ENCODE results near the gene HLTF.

The HLTF gene

DNA sequence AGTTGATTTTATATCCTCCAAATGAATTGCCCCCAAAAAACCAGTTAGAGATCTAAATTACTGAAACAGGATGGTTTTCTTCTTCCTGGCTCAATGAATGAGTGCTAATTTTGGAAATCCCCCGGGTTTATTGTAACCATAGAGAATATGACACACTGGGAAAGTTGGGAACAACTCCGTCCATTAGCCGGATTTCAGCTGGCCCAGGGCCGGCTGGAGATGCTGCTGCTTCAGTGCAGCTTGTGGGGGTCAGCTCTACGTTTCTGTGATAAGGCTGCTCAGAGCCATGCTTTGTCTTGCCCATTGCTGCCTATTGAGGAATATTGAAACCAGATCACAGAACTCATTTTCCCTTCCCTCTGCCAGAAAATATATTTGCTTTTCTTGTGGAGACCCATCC is 74.7 kb downstream of the HLTF start:
- H3K4me3 ChIP-seq (ENCODE audit: low read length), result no peak overlapping the region
- DNase-seq (ENCODE audit: low read depth), result no peak
- TF ChIP-seq, protein P1, sequence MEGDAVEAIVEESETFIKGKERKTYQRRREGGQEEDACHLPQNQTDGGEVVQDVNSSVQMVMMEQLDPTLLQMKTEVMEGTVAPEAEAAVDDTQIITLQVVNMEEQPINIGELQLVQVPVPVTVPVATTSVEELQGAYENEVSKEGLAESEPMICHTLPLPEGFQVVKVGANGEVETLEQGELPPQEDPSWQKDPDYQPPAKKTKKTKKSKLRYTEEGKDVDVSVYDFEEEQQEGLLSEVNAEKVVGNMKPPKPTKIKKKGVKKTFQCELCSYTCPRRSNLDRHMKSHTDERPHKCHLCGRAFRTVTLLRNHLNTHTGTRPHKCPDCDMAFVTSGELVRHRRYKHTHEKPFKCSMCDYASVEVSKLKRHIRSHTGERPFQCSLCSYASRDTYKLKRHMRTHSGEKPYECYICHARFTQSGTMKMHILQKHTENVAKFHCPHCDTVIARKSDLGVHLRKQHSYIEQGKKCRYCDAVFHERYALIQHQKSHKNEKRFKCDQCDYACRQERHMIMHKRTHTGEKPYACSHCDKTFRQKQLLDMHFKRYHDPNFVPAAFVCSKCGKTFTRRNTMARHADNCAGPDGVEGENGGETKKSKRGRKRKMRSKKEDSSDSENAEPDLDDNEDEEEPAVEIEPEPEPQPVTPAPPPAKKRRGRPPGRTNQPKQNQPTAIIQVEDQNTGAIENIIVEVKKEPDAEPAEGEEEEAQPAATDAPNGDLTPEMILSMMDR (conservative IDR thresholded peaks at IDR 0.05; ENCODE audit: low read depth, low read length), result no peak

DNA sequence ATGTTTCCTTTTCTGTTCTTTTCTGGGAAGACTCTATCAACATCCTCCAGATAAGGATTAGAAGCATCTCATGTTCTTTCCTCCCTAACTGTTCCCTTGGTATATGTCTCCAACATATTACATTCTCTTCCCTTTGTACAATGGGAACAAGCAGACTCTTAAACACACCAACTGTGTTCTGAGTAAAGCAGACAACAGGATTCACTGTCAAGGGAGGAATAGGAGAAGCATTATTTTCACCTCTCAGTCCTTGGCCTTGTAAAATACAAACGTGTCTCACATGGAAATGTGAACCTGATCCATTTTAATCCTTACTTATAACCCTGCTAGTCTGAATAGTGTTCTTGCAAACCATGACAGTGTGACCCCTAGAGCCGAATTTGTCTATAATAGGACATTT is 75.4 kb downstream of the HLTF start:
- no peak for DNase-seq (ENCODE audit: low read depth)
- TF ChIP-seq, protein P1 (conservative IDR thresholded peaks at IDR 0.05; ENCODE audit: low read depth, low read length), result no peak
- H3K4me3 ChIP-seq (ENCODE audit: low read length), result no peak overlapping the region

DNA sequence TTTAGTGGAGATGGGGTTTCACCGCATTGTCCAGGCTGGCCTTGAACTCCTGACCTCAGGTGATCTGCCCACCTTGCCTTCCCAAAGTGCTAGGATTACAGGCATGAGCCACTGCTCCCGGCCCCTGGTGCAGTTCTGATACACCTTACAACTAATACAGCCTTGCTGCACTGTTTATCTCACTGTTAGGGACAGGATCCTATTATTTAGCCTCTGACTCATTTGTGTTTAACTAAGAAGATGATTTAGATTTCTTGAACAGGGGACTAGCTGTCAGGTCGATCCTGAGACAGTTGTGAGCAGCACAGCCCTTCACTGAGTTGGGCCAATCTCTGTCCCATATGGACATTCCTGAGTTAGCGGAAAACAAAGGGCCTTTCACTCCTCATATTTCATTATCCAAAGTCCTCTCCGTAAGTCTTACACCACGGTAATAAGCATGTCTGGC is 75.8 kb downstream of the HLTF start:
- TF ChIP-seq, protein P1 (conservative IDR thresholded peaks at IDR 0.05; ENCODE audit: low read depth, low read length), result no peak
- no peak overlapping the region for H3K4me3 ChIP-seq (ENCODE audit: low read length)
- DNase-seq (ENCODE audit: low read depth), result peak; percentile 77

DNA sequence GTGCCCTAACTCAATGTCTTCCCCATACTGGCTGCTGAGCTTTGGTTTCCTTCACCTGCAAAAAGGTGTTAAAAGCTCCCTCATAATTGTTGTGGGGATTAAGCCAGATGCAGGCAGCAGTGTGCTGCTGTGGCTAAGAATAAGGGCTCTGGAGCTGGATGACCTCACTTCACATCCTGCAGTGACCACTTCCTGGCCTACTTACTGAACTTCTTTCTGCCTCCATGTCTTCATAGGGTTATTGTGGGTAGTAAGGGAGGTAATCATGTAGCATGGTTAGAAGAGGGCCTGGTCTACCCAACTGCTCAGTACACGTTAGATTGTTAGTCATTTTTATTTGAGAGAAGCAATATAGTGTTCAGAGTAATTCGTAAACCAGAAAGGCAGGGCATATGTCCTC is 76.6 kb downstream of the HLTF start:
- TF ChIP-seq, protein P1 (conservative IDR thresholded peaks at IDR 0.05; ENCODE audit: low read depth, low read length), result no peak
- H3K4me3 ChIP-seq (ENCODE audit: low read length), result no peak overlapping the region
- DNase-seq (ENCODE audit: low read depth), result no peak

DNA sequence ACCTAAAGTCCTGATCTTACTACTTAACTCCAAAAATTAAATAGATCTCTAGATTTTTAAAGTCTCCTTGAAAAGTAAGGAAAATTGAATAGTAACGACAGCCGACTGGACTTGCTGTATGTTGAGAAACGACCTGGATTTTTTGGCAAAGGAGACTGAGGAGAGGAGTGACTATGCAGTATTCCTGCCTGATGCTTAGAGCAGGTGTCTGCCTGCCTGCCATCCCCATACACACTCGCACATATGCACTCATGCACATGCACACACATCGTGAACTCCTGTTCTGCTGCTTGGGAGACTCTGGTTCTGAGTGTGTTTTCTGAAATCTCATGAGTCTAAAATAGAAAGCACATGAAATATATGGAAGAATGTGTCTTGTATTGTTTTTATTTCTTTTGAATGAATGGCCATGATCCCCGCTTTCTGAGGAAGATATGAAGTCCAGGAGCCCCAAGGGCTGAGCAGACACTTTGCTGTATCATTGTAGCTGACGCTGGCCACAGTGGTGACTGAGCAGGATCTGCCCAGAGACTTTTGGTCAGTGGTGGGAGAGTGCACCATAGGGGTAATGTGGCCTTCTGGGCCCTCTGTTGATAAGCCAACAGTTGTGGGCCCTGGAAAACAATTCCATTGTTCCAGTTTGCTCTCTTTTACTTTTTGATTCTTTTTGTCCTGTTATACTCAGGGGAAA is 78.6 kb downstream of the HLTF start:
- TF ChIP-seq, protein P1 (conservative IDR thresholded peaks at IDR 0.05; ENCODE audit: low read depth, low read length), result no peak
- no peak for DNase-seq (ENCODE audit: low read depth)
- no peak overlapping the region for H3K4me3 ChIP-seq (ENCODE audit: low read length)

DNA sequence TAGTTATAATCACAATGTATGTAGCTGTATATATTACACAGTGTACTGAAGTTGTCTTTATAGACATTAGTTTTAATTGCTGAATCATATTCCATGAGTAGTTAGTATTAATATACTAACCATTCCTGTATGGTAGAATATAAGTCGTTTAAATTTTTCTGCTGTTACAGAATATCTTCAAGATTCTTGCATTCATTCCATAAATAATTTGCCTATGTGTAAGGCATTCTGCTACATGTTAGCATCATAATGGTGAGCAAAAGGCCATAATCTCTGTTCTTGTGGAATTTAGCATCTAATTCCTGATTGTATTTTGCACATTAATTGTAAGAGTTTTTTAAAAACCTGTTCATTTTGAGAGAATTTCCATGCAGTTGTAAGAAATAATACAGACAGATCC is 80.9 kb downstream of the HLTF start:
- no peak overlapping the region for H3K4me3 ChIP-seq (ENCODE audit: low read length)
- TF ChIP-seq, protein P1 (conservative IDR thresholded peaks at IDR 0.05; ENCODE audit: low read depth, low read length), result no peak
- no peak for DNase-seq (ENCODE audit: low read depth)

DNA sequence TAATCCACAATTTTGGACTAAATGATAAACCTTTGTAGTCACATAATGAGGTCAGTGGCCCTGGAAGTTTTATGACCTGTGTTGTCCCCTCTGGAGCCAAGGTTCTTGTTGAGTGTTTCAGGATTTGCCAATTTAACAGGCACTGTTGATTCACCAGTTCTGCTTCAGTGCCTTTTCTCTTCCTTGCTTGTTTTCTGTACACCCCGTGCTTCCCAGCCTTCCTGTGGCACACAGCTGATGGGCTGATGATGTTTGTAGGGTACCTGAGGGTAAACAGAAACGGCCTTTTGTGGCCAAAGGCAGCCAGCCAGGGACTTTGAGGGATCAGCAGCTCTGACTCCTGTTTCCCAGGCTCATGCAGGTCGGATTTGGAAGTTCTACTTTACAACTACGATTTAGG is 81.7 kb downstream of the HLTF start:
- peak; percentile 88 for DNase-seq (ENCODE audit: low read depth)

More for the DNA sequence above, 81.7 kb downstream of the HLTF start:
- no peak overlapping the region for H3K4me3 ChIP-seq (ENCODE audit: low read length)
- TF ChIP-seq, protein P1 (conservative IDR thresholded peaks at IDR 0.05; ENCODE audit: low read depth, low read length), result no peak

Measured in retinal pigment epithelial cell (primary cell).